PFSK-1 (cell line): ENCODE results near the gene ABCB10.

ENCODE experiments used
- FOXP2 ChIP-seq: optimal IDR thresholded peaks from 2 replicates; pipeline ENCODE3; 2011; ENCODE audit warnings: borderline replicate concordance, control low read depth, inconsistent platforms; ENCODE audit not compliant: insufficient read depth; ENCODE audit errors: extremely low read length, extremely low read depth
- POLR2AphosphoS5 ChIP-seq: IDR thresholded peaks from 2 replicates; pipeline ENCODE4 v1.6.1; 2012; ENCODE audit warnings: low read depth, mild to moderate bottlenecking, control low read depth, low read length, moderate library complexity
- REST ChIP-seq, 2 experiments: IDR thresholded peaks; 2 replicates each; pipeline versions ENCODE4 v1.6.1 to v1.8.0; 2011 to 2012; ENCODE audit warnings: low read depth in 2 of 2, low read length in 2 of 2, control low read depth in 1 of 2, inconsistent platforms in 1 of 2, mild to moderate bottlenecking in 1 of 2, moderate library complexity in 1 of 2; ENCODE audit not compliant: insufficient read depth in 1 of 2
- SIN3A ChIP-seq: IDR thresholded peaks from 2 replicates; pipeline ENCODE4 v1.6.1; 2012; ENCODE audit warnings: mild to moderate bottlenecking, low read length, moderate library complexity, borderline replicate concordance; ENCODE audit not compliant: insufficient read depth
- TAF1 ChIP-seq: IDR thresholded peaks from 2 replicates; pipeline ENCODE4 v1.6.1; 2012; ENCODE audit warnings: low read length, control low read depth, borderline replicate concordance; ENCODE audit not compliant: insufficient read depth

ABCB10 gene

GRCh38 chr1:229544587-229544986, 13.9 kb downstream of the ABCB10 start:
- TF ChIP-seq REST (IDR thresholded peaks at IDR 0.05; ENCODE audit: insufficient read depth in 1 of 2, low read depth in 2 of 2, low read length in 2 of 2) (no peak), TAF1 (no peak), FOXP2 (no peak), SIN3A (no peak), POLR2AphosphoS5 (no peak)

GRCh38 chr1:229539863-229540506, 18.5 kb downstream of the ABCB10 start:
- TF ChIP-seq REST (IDR thresholded peaks at IDR 0.05; ENCODE audit: insufficient read depth in 1 of 2, low read depth in 2 of 2, low read length in 2 of 2) (no peak), SIN3A (no peak), TAF1 (no peak), FOXP2 (no peak), POLR2AphosphoS5 (no peak)

- TF ChIP-seq FOXP2 (no peak), SIN3A (no peak)
These were observed 19.6 kb downstream of the ABCB10 start for GRCh38 chr1:229538945-229539344.

- TF ChIP-seq SIN3A (no peak), POLR2AphosphoS5 (no peak), TAF1 (no peak), FOXP2 (no peak), REST (IDR thresholded peaks at IDR 0.05; ENCODE audit: insufficient read depth in 1 of 2, low read depth in 2 of 2, low read length in 2 of 2) (no peak)
These were observed 20.6 kb downstream of the ABCB10 start for GRCh38 chr1:229537894-229538293.

- no peak for TF ChIP-seq REST (IDR thresholded peaks at IDR 0.05; ENCODE audit: insufficient read depth in 1 of 2, low read depth in 2 of 2, low read length in 2 of 2)
- TF ChIP-seq SIN3A: no peak
- TF ChIP-seq POLR2AphosphoS5: no peak
- TF ChIP-seq FOXP2: no peak
- TF ChIP-seq TAF1: no peak
These were observed 21.5 kb downstream of the ABCB10 start for GRCh38 chr1:229536982-229537381.
